H1 (cell line): ENCODE data around the gene HSPA2. TPM values are rescaled to one million over a fixed set of nuclear protein-coding genes. Genes with fewer than 3 reads are reported as not detected.

Experiments
- CTCF ChIA-PET: fragments of 300-600 bp; sonication (Branson Sonifier 250); formaldehyde crosslinking; loops from one replicate; lab custom pipeline; 2021; ENCODE audit not compliant: partially characterized antibody; lab: Charles Lee
- POLR2A ChIA-PET: fragments of 300-600 bp; sonication (Branson Sonifier 250); formaldehyde crosslinking; loops from one replicate; lab custom pipeline; 2021; ENCODE audit warnings: inconsistent platforms; ENCODE audit not compliant: partially characterized antibody; lab: Charles Lee
- DNase-seq, 2 experiments: peaks; one replicate each; pipeline versions ENCODE4 v3.0.0 to v3.0.0-alpha.2; 2010 to 2022; ENCODE audit warnings: low spot score in 2 of 2, low read depth in 1 of 2, mixed read lengths in 1 of 2
- FAIRE-seq: peaks from 2 replicates; lab custom pipeline; 2011; peaks lifted over from hg19 to GRCh38; lab: Jason Lieb, UNC
- H2AFZ ChIP-seq: 2 replicates; pipeline ENCODE4 v1.8.1; 2012; ENCODE audit warnings: low read length, inconsistent platforms
- H2AK5ac ChIP-seq: 2 replicates; pipeline ENCODE4 v1.6.1; 2013; ENCODE audit warnings: low read depth, low read length
- H2BK120ac ChIP-seq: replicated peaks from 2 replicates; pipeline ENCODE3; 2013; ENCODE audit warnings: low read depth, low read length, inconsistent platforms
- H2BK12ac ChIP-seq: 2 replicates; pipeline ENCODE4 v1.6.1; 2013; ENCODE audit warnings: low read depth, low read length
- H2BK15ac ChIP-seq: 2 replicates; pipeline ENCODE4 v1.6.1; 2013; ENCODE audit warnings: low read length
- H2BK20ac ChIP-seq: 2 replicates; pipeline ENCODE4 v1.6.1; 2013; ENCODE audit warnings: low read length
- H2BK5ac ChIP-seq: 2 replicates; pipeline ENCODE4 v1.6.1; 2013; ENCODE audit warnings: low read depth, low read length
- H3K14ac ChIP-seq: 2 replicates; pipeline ENCODE4 v1.6.1; 2013; ENCODE audit warnings: inconsistent platforms; ENCODE audit not compliant: insufficient read length
- H3K18ac ChIP-seq: 2 replicates; pipeline ENCODE4 v1.6.1; 2013; ENCODE audit warnings: low read length; ENCODE audit errors: extremely low read depth
- H3K23ac ChIP-seq: 2 replicates; pipeline ENCODE4 v1.6.1; 2013; ENCODE audit warnings: inconsistent platforms; ENCODE audit not compliant: insufficient read length
- H3K23me2 ChIP-seq: 2 replicates; pipeline ENCODE4 v1.6.1; 2013; ENCODE audit warnings: low read depth, low read length
- H3K27ac ChIP-seq: 2 replicates; pipeline ENCODE4 v1.6.1; 2011; ENCODE audit warnings: low read depth, low read length, inconsistent platforms
- H3K27me3 ChIP-seq, 4 experiments: replicated peaks in 1 of 4; 1 replicate in 1 of 4; 2 replicates in 3 of 4; pipeline versions ENCODE4 v1.6.1 to v1.8.1; 2011 to 2013; ENCODE audit warnings: low read length in 3 of 4, mild to moderate bottlenecking in 3 of 4, inconsistent platforms in 2 of 4, mixed read lengths in 2 of 4, moderate library complexity in 1 of 4; ENCODE audit not compliant: control insufficient read depth in 3 of 4, insufficient read depth in 3 of 4; ENCODE audit errors: extremely low read depth in 1 of 4
- H3K36me3 ChIP-seq, 4 experiments: 2 replicates each; pipeline versions ENCODE4 v1.6.1 to v1.8.1; 2011 to 2013; ENCODE audit warnings: mild to moderate bottlenecking in 4 of 4, low read length in 3 of 4, moderate library complexity in 2 of 4, control low read depth in 1 of 4, inconsistent platforms in 1 of 4; ENCODE audit not compliant: insufficient read depth in 4 of 4, control insufficient read depth in 2 of 4
- H3K4ac ChIP-seq: replicated peaks from 2 replicates; pipeline ENCODE3; 2013; ENCODE audit warnings: low read length, low read depth, mixed read lengths, inconsistent platforms; ENCODE audit not compliant: insufficient read length
- H3K4me1 ChIP-seq, 4 experiments: replicated peaks in 1 of 4; 1 replicate in 1 of 4; 2 replicates in 3 of 4; pipeline versions ENCODE4 v1.6.1 to v1.8.1; 2011 to 2013; ENCODE audit warnings: low read length in 3 of 4, inconsistent platforms in 2 of 4, mixed read lengths in 1 of 4; ENCODE audit not compliant: insufficient read depth in 4 of 4, control insufficient read depth in 3 of 4
- H3K4me2 ChIP-seq, 2 experiments: 2 replicates each; pipeline versions ENCODE4 v1.6.1 to v1.8.1; 2011 to 2013; ENCODE audit warnings: low read depth in 2 of 2, low read length in 2 of 2, control low read depth in 1 of 2, inconsistent platforms in 1 of 2, mild to moderate bottlenecking in 1 of 2; ENCODE audit not compliant: insufficient read depth in 1 of 2
- H3K4me3 ChIP-seq, 4 experiments: fragments of 200-600, 300-600 bp in 1 of 4; sonication (generic), shearing (Covaris generic), sonication (Bioruptor Twin) in 1 of 4; 2 replicates each; pipeline versions ENCODE4 v1.5.1 to v1.8.1; 2011 to 2016; ENCODE audit warnings: low read length in 4 of 4, low read depth in 3 of 4, control low read depth in 2 of 4, inconsistent platforms in 2 of 4, mild to moderate bottlenecking in 2 of 4, mixed read lengths in 1 of 4, moderate library complexity in 1 of 4; ENCODE audit not compliant: insufficient read depth in 2 of 4; ENCODE audit errors: extremely low read depth in 1 of 4
- H3K56ac ChIP-seq: replicated peaks from 2 replicates; pipeline ENCODE3; 2013; ENCODE audit warnings: low read depth, mild to moderate bottlenecking, mixed read lengths, low read length, inconsistent platforms; ENCODE audit not compliant: insufficient read length
- H3K79me1 ChIP-seq: 2 replicates; pipeline ENCODE4 v1.6.1; 2013; ENCODE audit warnings: low read depth, low read length, control low read depth
- H3K79me2 ChIP-seq, 2 experiments: 2 replicates each; pipeline versions ENCODE4 v1.6.1 to v1.8.1; 2012 to 2013; ENCODE audit warnings: low read length in 2 of 2, mild to moderate bottlenecking in 2 of 2, inconsistent platforms in 1 of 2; ENCODE audit not compliant: insufficient read depth in 2 of 2, control insufficient read depth in 1 of 2
- H3K9ac ChIP-seq, 4 experiments: replicated peaks in 1 of 4; 1 replicate in 1 of 4; 2 replicates in 3 of 4; pipeline versions ENCODE4 v1.6.1 to v1.8.1; 2011 to 2013; ENCODE audit warnings: low read depth in 3 of 4, low read length in 3 of 4, control low read depth in 2 of 4, mild to moderate bottlenecking in 2 of 4, moderate library complexity in 2 of 4, inconsistent platforms in 1 of 4; ENCODE audit errors: extremely low read depth in 1 of 4
- H3K9me3 ChIP-seq, 2 experiments: 2 replicates each; pipeline versions ENCODE4 v1.6.1 to v1.8.1; 2012 to 2013; ENCODE audit warnings: mild to moderate bottlenecking in 2 of 2, moderate library complexity in 2 of 2, control low read depth in 1 of 2, inconsistent platforms in 1 of 2, low read depth in 1 of 2, low read length in 1 of 2, mixed read lengths in 1 of 2; ENCODE audit not compliant: insufficient read depth in 2 of 2
- H4K20me1 ChIP-seq, 2 experiments: replicated peaks in 1 of 2; 2 replicates each; pipeline versions ENCODE3 to v1.8.1; 2011 to 2013; ENCODE audit warnings: inconsistent platforms in 2 of 2, low read length in 2 of 2, mild to moderate bottlenecking in 1 of 2; ENCODE audit not compliant: insufficient read depth in 2 of 2, control insufficient read depth in 1 of 2
- H4K5ac ChIP-seq: 2 replicates; pipeline ENCODE4 v1.6.1; 2013; ENCODE audit warnings: low read length, low read depth, mixed read lengths, inconsistent platforms; ENCODE audit not compliant: insufficient read length
- H4K8ac ChIP-seq: 2 replicates; pipeline ENCODE4 v1.8.0; 2013; ENCODE audit warnings: mild to moderate bottlenecking, moderate library complexity, low read length, inconsistent platforms; ENCODE audit not compliant: insufficient read depth; ENCODE audit errors: extremely low read depth
- H4K91ac ChIP-seq: replicated peaks from 2 replicates; pipeline ENCODE3; 2013; ENCODE audit warnings: low read length, mixed read lengths, inconsistent platforms; ENCODE audit not compliant: insufficient read length
- ASH2L ChIP-seq: fragments of 200-600, 300-600 bp; sonication (generic); IDR thresholded peaks from one replicate; pipeline ENCODE4 v1.7.1; 2017; ENCODE audit warnings: low read length
- POLR2AphosphoS5 ChIP-seq: IDR thresholded peaks from 2 replicates; pipeline ENCODE4 v1.6.1; 2011; ENCODE audit warnings: low read depth, low read length
- SIN3A ChIP-seq, 2 experiments: IDR thresholded peaks in 1 of 2; conservative IDR thresholded peaks in 1 of 2; 2 replicates each; pipeline ENCODE4 v1.6.1; 2011 to 2012; ENCODE audit warnings: low read length in 2 of 2, improper control_type of control experiment in 1 of 2, low read depth in 1 of 2, mild to moderate bottlenecking in 1 of 2
- TCF12 ChIP-seq: IDR thresholded peaks from 2 replicates; pipeline ENCODE4 v1.6.1; 2011; ENCODE audit warnings: low read depth, mild to moderate bottlenecking, low read length
- WGBS, 2 experiments: shearing (Covaris generic) in 1 of 2; methylation state at CpG; one replicate each; pipeline versions ENCODE4 v1.1.6 to v1.1.7; 2013 to 2015; ENCODE audit warnings: low lambda C conversion rate in 2 of 2, mixed read lengths in 2 of 2, inconsistent platforms in 1 of 2, low coverage in 1 of 2, missing lambda C conversion rate in 1 of 2; ENCODE audit not compliant: insufficient replicate concordance in 2 of 2, insufficient coverage in 1 of 2, insufficient read length in 1 of 2; ENCODE audit errors: extremely low coverage in 1 of 2, missing lambda C conversion rate in 1 of 2; 5-methylcytosine and 5-hydroxymethylcytosine counted together
- polyA plus RNA-seq, 7 experiments: library from polyadenylated mRNA; depleted of rRNA in 3 of 7; stranded (reverse) in 5 of 7; unstranded in 2 of 7; fragments of >200 nt in 5 of 7; fragments of 200-250 nt in 2 of 7; gene quantifications; 1 replicate in 5 of 7; 2 replicates in 1 of 7; 4 replicates in 1 of 7; pipeline versions ENCODE4 v1.2.1 to v1.2.3, GENCODE V29; 2011 to 2013; ENCODE audit warnings: missing spikeins in 2 of 7, mixed read lengths in 2 of 7
- total RNA-seq: library from RNA; stranded (reverse); fragmentation: NEBNext Ultra II Directional; extraction: Animal tissue kit (Norgen Biotek cat#: 25700); gene quantifications from 2 replicates; pipeline ENCODE4 v1.2.1, GENCODE V29; 2021

HSPA2 gene
- total and polyA plus RNA-seq, 2 of the 8 experiments (the other 6 are each of a cell fraction or from before 2014, with no cell fraction given) = 30.5 to 82.9 TPM

GRCh38 chr14:64573109-64573508 is 32.6 kb downstream of the HSPA2 start:
- H2BK120ac ChIP-seq = no peak overlapping the region
- H3K18ac ChIP-seq = peak overlapping the region; percentile 97
- H2BK20ac ChIP-seq = peak overlapping the region; percentile 97
- ChIA-PET POLR2A (interaction anchor here (1.1 to 2.3 kb wide), 2 partner anchors 8 to 69 kb away, joined by 4 to 5 read pairs; partner anchors contain the start of gene ZBTB1), CTCF (interaction anchor here (0.7 to 2.3 kb wide), 4 partner anchors 11 to 163 kb away, joined by 3 to 8 read pairs (median 4); no protein-coding TSS in a partner anchor)
- no peaks in the 10 kb centered on the region for H4K20me1 ChIP-seq
- DNase-seq = no peak
- H4K8ac ChIP-seq = no peak overlapping the region
- no peaks in the 10 kb centered on the region for H3K79me1 ChIP-seq
- peaks cover 2 to 13% (median 6%) of the 10 kb centered on the region in 4 experiments; a peak in 5 of 7 replicates for H3K4me1 ChIP-seq
- H3K4me2 ChIP-seq = peak overlapping the region; percentile 39 to 52
- no peak overlapping the region; a peak in 1 of 7 replicates for H3K9ac ChIP-seq
- H3K23ac ChIP-seq = no peak overlapping the region
- no peak overlapping the region for H3K14ac ChIP-seq
- no peaks in the 10 kb centered on the region for H3K9me3 ChIP-seq
- H2BK15ac ChIP-seq = 0 out of 2 replicates have a peak overlapping the region, but pooled peaks have one; percentile 31
- TF ChIP-seq SIN3A (conservative IDR thresholded peaks at IDR 0.05 in 1 of 2, IDR thresholded peaks at IDR 0.05 in 1 of 2; ENCODE audit: low read depth in 1 of 2, low read length in 2 of 2) (0 out of 4 replicates have a peak, but pooled peaks of 1 of the 2 experiments have one; percentile 65), ASH2L (peak; percentile 51), TCF12 (peak; percentile 70; the same call in 1 of the 2 replicates), POLR2AphosphoS5 (no peak)
- H3K4ac ChIP-seq = peak overlapping the region; percentile 11
- H3K56ac ChIP-seq = no peak overlapping the region
- peak overlapping the region; percentile 44; the same call in 1 of the 2 replicates for H3K27ac ChIP-seq
- H2BK12ac ChIP-seq = peak overlapping the region; percentile 91
- H3K4me3 ChIP-seq = peak overlapping the region in 1 of 4 experiments; percentile 26; a peak in 1 of 8 replicates
- WGBS, 2 experiments = 25% methylated on average over 3 of the region's 3 CpGs; no CpG with 5 or more reads in 1 of the 2 experiments
- H4K5ac ChIP-seq = peak overlapping the region; percentile 12
- peak overlapping the region; percentile 93; the same call in 1 of the 2 replicates for H2BK5ac ChIP-seq
- no peaks in the 10 kb centered on the region for H3K23me2 ChIP-seq
- peak; percentile 92 for FAIRE-seq
- no peak overlapping the region for H2AFZ ChIP-seq
- H2AK5ac ChIP-seq = no peak overlapping the region
- no peaks in the 10 kb centered on the region for H3K36me3 ChIP-seq
- H4K91ac ChIP-seq = no peak overlapping the region
- H3K79me2 ChIP-seq = no peaks in the 10 kb centered on the region
- no peaks in the 10 kb centered on the region for H3K27me3 ChIP-seq
